Activated CD4-positive, alpha-beta T cell treated with anti-CD3 and anti-CD28 coated beads for 36 hours (primary cell): ENCODE data around the gene CHCHD3. TPM values are rescaled to one million over a fixed set of nuclear protein-coding genes. Genes with fewer than 3 reads are reported as not detected.

Experiments
- ATAC-seq: fragments of 200-7000 bp; cut with Tn5 transposase; one replicate; pipeline ENCODE4 v1.10.0; 2021; ENCODE audit warnings: mild to moderate bottlenecking, moderate library complexity
- CTCF ChIA-PET: fragments of 350-600 bp; sonication (Branson Sonifier 250); formaldehyde crosslinking; loops from one replicate; lab custom pipeline; 2021; ENCODE audit warnings: antibody characterized with exemption; lab: Charles Lee
- POLR2A ChIA-PET: fragments of 350-600 bp; sonication (Branson Sonifier 250); formaldehyde crosslinking; loops from one replicate; lab custom pipeline; 2021; ENCODE audit warnings: antibody characterized with exemption, inconsistent platforms; lab: Charles Lee
- DNase-seq: peaks from one replicate; pipeline ENCODE4 v3.0.0-alpha.2; 2020
- H3K27ac Mint-ChIP-seq: one replicate; pipeline ENCODE4 v1.8.0; 2021; ENCODE audit warnings: mixed read lengths
- H3K27me3 Mint-ChIP-seq: one replicate; pipeline ENCODE4 v1.8.0; 2021; ENCODE audit warnings: mixed read lengths
- H3K36me3 Mint-ChIP-seq: one replicate; pipeline ENCODE4 v1.8.0; 2021; ENCODE audit warnings: low read depth, mixed read lengths
- H3K4me1 Mint-ChIP-seq: one replicate; pipeline ENCODE4 v1.8.0; 2021; ENCODE audit warnings: mixed read lengths
- H3K4me3 Mint-ChIP-seq: one replicate; pipeline ENCODE4 v1.8.0; 2021; ENCODE audit warnings: mild to moderate bottlenecking, moderate library complexity, mixed read lengths
- H3K9me3 Mint-ChIP-seq: one replicate; pipeline ENCODE4 v1.8.0; 2021; ENCODE audit warnings: low read depth, mixed read lengths
- intact Hi-C, 2 experiments: fragments of 100-400 bp; cut with DNase I in 1 of 2; cut with micrococcal nuclease in 1 of 2; formaldehyde crosslinking; loops; one replicate each; pipeline versions ENCODE4 v1.14.2 to v1.15.1; 2022 to 2024; cut with DNase I, micrococcal nuclease
- total RNA-seq, 2 experiments: library from RNA; stranded (reverse); gene quantifications; one replicate each; pipeline ENCODE4 v1.2.3, GENCODE V29; 2021

Gene CHCHD3
- total RNA-seq, 2 experiments from 2014 or later: 63.0 to 71.9 TPM

DNA sequence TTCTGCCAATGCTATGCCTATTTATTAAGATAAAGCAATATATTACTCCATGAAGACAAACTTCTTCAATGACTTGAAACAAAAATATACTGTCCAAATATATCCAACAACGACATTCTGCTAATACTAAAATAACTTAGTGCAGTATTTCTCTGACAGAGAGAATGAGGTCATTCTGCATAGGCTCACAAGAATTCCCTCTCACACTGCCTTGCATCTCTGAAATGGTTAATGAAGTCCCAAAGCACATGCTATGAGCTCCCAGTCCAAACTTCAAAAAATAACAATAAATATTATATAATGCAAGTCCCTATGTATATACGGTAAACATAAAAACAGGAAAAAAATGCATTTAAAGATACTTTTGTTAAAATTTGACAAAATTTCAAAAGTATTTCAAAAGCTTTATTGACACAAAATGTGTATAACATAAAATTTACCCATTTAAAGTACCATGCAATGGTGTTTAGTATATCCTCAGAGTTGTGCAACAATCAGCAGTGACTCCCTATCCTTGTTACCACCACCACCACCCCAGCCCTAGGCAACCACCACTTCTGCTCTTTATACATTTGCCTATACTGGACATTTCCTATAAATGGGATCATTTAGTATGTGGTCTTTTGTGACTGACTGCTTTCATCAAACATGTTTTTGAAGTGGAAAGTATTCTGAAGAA, 27.6 kb downstream of the CHCHD3 start:
- ChIA-PET POLR2A (no interaction called here), CTCF (no interaction called here)
- no peak for ATAC-seq

DNA sequence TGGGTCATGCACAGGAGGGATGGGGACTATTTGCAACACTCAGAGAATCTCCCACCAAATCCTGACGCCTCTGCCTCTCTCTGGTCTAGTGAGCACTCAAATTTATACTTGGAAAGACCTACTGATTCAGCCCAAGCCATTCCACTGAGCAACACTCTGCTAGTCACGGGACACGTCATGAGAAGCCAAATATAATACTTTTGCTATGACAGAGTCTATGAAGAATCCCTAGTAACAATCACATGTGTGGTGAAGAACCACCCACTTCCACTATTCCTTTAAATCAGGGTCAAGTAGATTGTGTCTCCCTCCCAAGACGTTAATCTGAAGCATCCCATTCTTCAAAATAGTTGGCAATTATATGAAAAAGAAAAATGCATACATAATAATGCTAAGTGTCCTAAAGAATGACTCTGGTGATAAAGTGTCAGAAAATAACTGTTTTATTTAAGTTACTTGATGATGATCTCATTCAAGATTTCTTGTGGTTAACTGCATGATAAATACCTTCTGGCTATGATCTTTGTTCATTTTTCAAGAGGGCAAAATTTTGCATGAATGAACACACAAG, 28.5 kb downstream of the CHCHD3 start:
- POLR2A ChIA-PET: no interaction called here

More for the DNA sequence above, 27.6 kb downstream of the CHCHD3 start:
- DNase-seq: no peak
- no peak overlapping the region for H3K4me3 Mint-ChIP-seq
- intact Hi-C loops: no loop called here
- peaks cover 43% of the 10 kb centered on the region for H3K4me1 Mint-ChIP-seq
- no peaks in the 10 kb centered on the region for H3K27me3 Mint-ChIP-seq
- no peaks in the 10 kb centered on the region for H3K9me3 Mint-ChIP-seq
- H3K27ac Mint-ChIP-seq: no peak overlapping the region
- peaks cover 7% of the 10 kb centered on the region for H3K36me3 Mint-ChIP-seq

DNA sequence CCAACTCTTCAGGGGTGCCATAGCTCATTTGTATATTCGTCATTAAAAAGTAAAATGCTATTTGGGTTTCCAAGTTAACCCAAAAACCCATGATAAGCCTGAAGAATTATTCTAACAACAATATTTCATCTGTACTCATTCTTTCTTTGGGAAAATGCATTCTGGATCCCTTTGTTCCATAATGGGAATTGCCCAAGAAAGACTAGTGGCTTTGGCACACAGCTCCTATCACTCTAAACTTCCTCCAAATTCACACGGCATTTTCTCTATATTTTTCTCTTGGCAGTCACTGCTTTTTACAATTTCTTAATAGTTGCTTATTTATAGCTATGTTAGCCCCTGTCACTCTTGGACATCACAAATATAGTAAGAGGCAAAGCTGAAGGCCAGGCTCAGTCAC, 29.1 kb downstream of the CHCHD3 start:
- ChIA-PET POLR2A (no interaction called here), CTCF (no interaction called here)
- intact Hi-C loops: no loop called here
- Mint-ChIP-seq H3K36me3 (peaks cover 4% of the 10 kb centered on the region), H3K4me1 (peaks cover 35% of the 10 kb centered on the region), H3K27me3 (no peaks in the 10 kb centered on the region), H3K27ac (no peak overlapping the region), H3K4me3 (no peak overlapping the region), H3K9me3 (no peaks in the 10 kb centered on the region)
- DNase-seq (no peak), ATAC-seq (no peak)

More for the DNA sequence above, 28.5 kb downstream of the CHCHD3 start:
- Mint-ChIP-seq H3K9me3 (no peaks in the 10 kb centered on the region), H3K27me3 (no peaks in the 10 kb centered on the region), H3K4me1 (peaks cover 37% of the 10 kb centered on the region), H3K4me3 (no peak overlapping the region), H3K36me3 (peaks cover 4% of the 10 kb centered on the region), H3K27ac (no peak overlapping the region)
- CTCF ChIA-PET: no interaction called here
- ATAC-seq: peak; percentile 58
- no peak for DNase-seq
- intact Hi-C loops: no loop called here

DNA sequence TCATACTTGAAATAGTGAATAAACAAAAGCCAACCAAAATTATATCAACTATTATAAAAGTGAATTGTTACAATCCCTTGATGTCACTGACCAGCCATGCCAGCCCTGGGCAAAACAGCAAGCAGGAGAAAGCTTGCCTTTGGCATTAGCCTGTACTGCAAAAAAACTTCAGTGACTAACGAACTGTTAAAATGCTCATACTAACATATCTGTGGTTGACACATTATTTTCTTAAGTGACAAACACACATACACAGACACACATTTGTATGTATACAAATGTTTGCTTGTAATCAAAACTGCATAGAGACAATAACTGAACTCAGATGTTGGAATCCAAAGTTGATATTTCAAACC, 29.5 kb downstream of the CHCHD3 start:
- Mint-ChIP-seq H3K4me1 (peaks cover 35% of the 10 kb centered on the region), H3K27me3 (no peaks in the 10 kb centered on the region), H3K4me3 (no peak overlapping the region), H3K27ac (no peak overlapping the region), H3K36me3 (peaks cover 7% of the 10 kb centered on the region), H3K9me3 (no peaks in the 10 kb centered on the region)
- POLR2A ChIA-PET: no interaction called here
- no peak for ATAC-seq
- DNase-seq: no peak
- CTCF ChIA-PET: no interaction called here
- intact Hi-C loops: no loop called here

DNA sequence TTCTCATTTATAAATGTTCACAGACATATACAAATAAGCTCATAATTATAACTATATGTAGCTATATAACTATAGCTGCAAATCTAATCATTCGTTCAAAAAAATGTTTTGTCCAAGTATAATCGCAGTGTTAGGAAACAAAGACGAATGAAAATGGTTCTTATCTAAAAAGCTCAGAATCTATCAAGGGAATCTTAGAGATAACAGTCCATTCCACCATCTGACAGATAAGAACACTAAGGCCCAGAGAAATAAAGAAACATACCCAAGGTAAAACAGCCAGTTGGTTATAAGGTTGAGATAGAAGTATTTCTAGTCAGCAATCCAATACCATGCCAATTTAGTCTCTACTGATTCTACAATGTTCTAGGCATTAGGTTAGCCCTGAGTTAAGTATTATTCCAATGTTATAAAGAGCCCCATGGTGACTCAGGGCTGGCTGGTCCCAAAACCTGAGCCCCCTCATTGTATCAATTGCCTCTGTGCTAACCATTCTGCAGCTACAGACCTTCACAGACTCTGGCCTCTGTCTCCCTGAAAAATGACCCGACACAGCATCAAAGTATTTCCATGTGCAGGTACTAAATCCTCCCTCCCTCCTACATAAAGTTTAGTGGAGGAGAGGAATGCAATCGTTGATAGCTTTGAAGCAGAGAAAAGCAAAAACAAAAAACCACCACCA, 30.0 kb downstream of the CHCHD3 start:
- H3K36me3 Mint-ChIP-seq: peaks cover 12% of the 10 kb centered on the region
- ChIA-PET POLR2A (no interaction called here), CTCF (no interaction called here)
- ATAC-seq (no peak), DNase-seq (no peak)
- H3K27me3 Mint-ChIP-seq: no peaks in the 10 kb centered on the region
- peaks cover 32% of the 10 kb centered on the region for H3K4me1 Mint-ChIP-seq
- H3K27ac Mint-ChIP-seq: no peak overlapping the region
- no peak overlapping the region for H3K4me3 Mint-ChIP-seq
- intact Hi-C loops: no loop called here
- no peaks in the 10 kb centered on the region for H3K9me3 Mint-ChIP-seq

DNA sequence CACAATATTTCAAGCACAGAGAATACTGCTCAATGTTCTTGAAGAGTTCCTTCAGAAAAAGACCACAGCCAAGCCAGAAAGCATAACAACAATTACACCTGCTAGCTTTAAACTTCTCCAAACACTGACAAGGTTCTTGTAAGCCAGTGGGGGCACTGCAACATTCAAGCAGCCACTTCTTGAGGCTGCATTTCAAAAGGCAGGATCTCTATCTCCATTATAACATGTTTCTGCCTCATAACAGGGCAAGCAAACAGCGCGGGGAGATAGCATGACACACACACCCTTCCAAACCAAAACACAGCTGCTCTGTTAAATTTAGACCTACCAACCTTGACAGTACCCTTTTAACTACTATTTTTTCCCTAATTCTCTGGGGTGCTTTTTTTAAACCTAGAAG, 30.8 kb downstream of the CHCHD3 start:
- no peak for ATAC-seq
- Mint-ChIP-seq H3K4me1 (peaks cover 26% of the 10 kb centered on the region), H3K4me3 (no peak overlapping the region), H3K36me3 (peaks cover 14% of the 10 kb centered on the region), H3K9me3 (no peaks in the 10 kb centered on the region), H3K27ac (no peak overlapping the region), H3K27me3 (no peaks in the 10 kb centered on the region)
- DNase-seq: no peak
- ChIA-PET POLR2A (no interaction called here), CTCF (interaction anchor here (1.3 kb wide), 1 partner anchor 12 kb away, joined by 3 read pairs; no protein-coding TSS in a partner anchor)
- intact Hi-C loops: no loop called here

DNA sequence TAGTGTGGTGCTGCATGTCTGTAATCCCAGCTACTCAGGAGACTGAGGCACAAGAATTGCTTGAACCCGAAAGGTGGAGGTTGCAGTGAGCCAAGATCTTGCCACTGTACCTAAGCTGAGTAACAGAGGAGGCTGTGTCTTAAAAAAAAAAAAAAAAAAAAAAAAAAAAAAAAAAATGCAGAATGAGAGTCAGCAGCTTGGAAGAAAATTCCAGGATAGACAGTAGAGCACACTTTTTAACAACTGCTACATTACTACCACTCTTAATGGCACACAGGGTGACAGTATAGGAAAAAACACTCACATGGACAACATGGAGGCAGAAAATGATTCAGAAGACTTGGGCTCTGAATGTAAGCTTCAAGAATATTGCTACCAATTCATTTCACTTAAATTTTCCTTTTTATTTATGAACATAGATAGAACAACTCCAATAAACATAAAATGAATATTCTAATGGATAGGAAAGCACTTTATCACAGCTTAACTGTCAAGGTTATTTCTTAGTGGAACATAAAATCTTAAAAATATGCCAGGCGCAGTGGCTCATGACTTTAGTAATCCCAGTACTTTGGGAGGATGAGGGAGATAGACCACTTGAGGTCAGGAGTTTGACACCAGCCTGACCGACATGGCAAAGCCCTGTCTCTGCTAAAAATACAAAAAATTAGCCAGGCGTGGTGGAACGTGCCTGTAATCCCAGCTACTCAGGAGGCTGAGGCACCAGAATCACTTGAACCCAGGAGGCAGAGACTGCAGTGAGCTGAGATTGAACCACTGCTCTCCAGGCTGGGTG, 31.5 kb downstream of the CHCHD3 start:
- Mint-ChIP-seq H3K36me3 (peaks cover 18% of the 10 kb centered on the region), H3K4me3 (no peak overlapping the region), H3K4me1 (peaks cover 26% of the 10 kb centered on the region), H3K9me3 (no peaks in the 10 kb centered on the region), H3K27me3 (no peaks in the 10 kb centered on the region), H3K27ac (no peak overlapping the region)
- DNase-seq: no peak
- CTCF ChIA-PET: interaction anchor here (1.3 kb wide), 1 partner anchor 12 kb away, joined by 3 read pairs; no protein-coding TSS in a partner anchor
- intact Hi-C loops: no loop called here
- POLR2A ChIA-PET: no interaction called here
- ATAC-seq: no peak

DNA sequence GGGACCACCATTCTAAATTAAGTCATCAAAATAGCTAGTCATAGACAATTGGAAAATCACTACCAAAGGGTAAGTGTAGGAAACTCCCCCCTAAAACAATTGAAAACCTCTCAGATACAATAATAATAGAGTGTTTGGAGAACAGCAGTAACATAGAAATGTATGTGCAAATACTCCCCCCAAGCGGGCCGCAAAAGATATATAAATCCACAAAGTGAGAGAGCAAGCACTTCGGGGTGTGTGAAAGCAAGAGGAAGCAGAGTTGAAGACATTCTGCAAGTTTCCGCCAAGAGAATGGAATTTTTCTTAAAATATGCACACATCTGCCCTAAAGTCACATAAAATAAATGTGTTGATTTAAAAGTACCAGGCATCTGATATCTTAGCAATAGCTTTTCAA, 33.3 kb downstream of the CHCHD3 start:
- no peaks in the 10 kb centered on the region for H3K27me3 Mint-ChIP-seq
- peaks cover 21% of the 10 kb centered on the region for H3K36me3 Mint-ChIP-seq
- intact Hi-C loops: no loop called here
- H3K27ac Mint-ChIP-seq: no peak overlapping the region
- H3K9me3 Mint-ChIP-seq: no peaks in the 10 kb centered on the region
- CTCF ChIA-PET: interaction anchor here (0.6 kb wide), 1 partner anchor 43 kb away, joined by 3 read pairs; no protein-coding TSS in a partner anchor
- DNase-seq: no peak
- H3K4me1 Mint-ChIP-seq: peaks cover 22% of the 10 kb centered on the region
- ATAC-seq: no peak
- no peak overlapping the region for H3K4me3 Mint-ChIP-seq
- POLR2A ChIA-PET: no interaction called here

DNA sequence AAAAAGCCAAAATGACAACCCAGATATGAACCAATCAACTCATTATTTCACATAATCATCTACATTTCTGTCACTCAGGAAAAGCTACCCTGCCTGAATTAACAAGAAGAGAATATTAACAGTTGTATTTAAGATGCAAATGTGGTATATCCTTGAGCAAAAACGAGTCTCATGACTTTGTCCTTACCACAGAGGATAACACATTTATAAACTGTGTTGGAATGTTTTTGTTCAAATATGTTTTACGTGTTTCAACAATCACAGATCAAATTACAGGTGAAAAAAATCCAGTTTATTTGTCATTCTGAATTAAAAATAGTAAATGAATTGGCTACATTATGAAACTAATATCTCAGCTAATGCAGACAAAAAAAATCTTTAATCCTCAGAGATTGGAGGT, 34.6 kb downstream of the CHCHD3 start:
- Mint-ChIP-seq H3K36me3 (peaks cover 20% of the 10 kb centered on the region), H3K27ac (no peak overlapping the region), H3K27me3 (no peaks in the 10 kb centered on the region), H3K4me3 (no peak overlapping the region), H3K9me3 (no peaks in the 10 kb centered on the region), H3K4me1 (peaks cover 11% of the 10 kb centered on the region)
- intact Hi-C loops: no loop called here
- ATAC-seq (no peak), DNase-seq (no peak)
- POLR2A ChIA-PET: no interaction called here
- CTCF ChIA-PET: no interaction called here

DNA sequence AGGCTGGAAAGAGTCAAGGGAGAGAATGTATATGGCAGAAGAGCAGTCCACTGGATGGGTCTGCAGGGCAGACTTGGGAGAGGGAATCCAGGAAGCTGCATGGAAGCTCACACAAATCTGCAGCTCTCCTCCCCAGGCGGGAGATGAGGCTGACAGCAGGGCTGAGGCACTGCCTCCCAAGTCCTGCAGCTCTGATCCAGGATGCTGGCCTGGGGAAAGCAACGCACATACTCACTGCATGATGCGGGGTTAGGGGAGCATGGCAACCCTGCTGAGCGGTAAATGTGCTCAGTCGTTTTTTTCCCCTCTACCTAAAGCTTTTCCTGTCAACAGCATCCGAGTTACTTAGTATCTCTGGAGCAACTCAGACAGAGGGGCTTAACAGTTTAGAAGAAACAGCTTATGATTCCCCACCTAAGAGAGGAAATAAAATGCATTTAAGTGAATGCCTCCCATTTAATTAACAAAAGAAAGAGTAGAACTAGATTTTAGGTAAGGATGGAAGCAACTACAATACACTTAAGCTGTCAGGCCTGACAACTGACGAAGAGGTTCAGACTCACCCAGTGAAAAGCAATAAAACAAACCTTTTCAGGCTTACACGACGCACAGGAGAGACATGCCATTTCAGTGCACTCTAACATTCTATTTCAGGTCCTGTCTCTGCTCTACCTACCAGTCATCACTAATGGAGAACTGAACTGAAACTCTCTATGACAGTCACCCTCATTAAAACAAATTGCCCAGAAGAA, 37.0 kb downstream of the CHCHD3 start:
- no peak overlapping the region for H3K4me3 Mint-ChIP-seq

DNA sequence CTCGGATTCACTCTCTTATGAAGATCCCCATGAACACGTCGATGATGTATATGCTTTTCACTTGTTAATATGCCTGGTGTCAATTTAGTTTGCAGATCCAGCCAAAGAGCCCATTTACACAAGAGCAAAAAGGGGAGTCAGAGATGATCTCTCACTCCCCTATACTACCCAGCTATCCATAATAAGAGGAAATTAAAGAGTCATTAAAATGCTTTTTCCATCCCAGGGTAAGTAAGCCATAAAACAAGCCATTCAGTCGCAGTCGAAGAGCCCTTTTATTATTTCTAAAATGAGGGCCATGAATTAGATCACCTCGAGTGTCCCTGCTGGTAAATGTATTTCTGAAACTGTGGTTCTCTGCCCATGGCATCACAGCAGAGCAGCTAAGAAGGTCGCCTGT, 41.2 kb downstream of the CHCHD3 start:
- intact Hi-C loops: no loop called here
- Mint-ChIP-seq H3K36me3 (peaks cover 8% of the 10 kb centered on the region), H3K27ac (no peak overlapping the region), H3K27me3 (no peaks in the 10 kb centered on the region), H3K4me3 (no peak overlapping the region), H3K9me3 (no peaks in the 10 kb centered on the region), H3K4me1 (peaks cover 6% of the 10 kb centered on the region)
- DNase-seq: no peak
- ChIA-PET CTCF (no interaction called here), POLR2A (no interaction called here)
- no peak for ATAC-seq

More for the DNA sequence above, 37.0 kb downstream of the CHCHD3 start:
- no peak overlapping the region for H3K27ac Mint-ChIP-seq
- peaks cover 20% of the 10 kb centered on the region for H3K36me3 Mint-ChIP-seq
- H3K4me1 Mint-ChIP-seq: peaks cover 5% of the 10 kb centered on the region
- CTCF ChIA-PET: no interaction called here
- ATAC-seq: no peak
- H3K9me3 Mint-ChIP-seq: no peaks in the 10 kb centered on the region
- intact Hi-C loops: no loop called here
- no peaks in the 10 kb centered on the region for H3K27me3 Mint-ChIP-seq
- no peak for DNase-seq
- POLR2A ChIA-PET: no interaction called here
